K562 (cell line): ENCODE data around the gene SIRT3.

Source experiments
- EGR1 ChIP-seq: fragments of 450-650 bp; conservative IDR thresholded peaks from 2 replicates; pipeline ENCODE4 v1.6.1; 2017; ENCODE audit warnings: mild to moderate bottlenecking
- TF ChIP-seq, protein P1 (sequence below): sonication (generic); formaldehyde crosslinking; IDR thresholded peaks from 2 replicates; pipeline ENCODE4 v1.9.0; 2022; ENCODE audit warnings: mild to moderate bottlenecking, missing genetic modification reagents

DNA sequence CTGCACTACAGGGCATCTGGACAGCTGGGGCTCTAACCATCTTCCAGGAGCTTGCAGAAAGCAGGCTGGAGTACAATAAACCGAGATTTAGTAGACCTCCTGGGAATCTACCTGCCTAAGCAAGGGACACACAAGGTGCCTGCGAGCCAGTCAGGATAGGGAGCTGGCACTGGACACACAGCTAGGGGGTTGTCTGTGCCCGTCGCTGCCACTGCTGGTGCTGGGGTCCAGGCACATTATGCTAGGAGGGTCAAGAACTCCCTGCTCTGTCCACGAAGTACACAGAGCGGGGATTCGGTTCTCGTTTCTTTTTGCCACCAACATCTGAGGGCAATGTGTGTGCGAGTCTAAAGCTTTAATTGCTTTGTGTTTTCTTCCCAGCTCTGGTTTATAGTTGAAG, 24.4 kb downstream of the SIRT3 start:
- TF ChIP-seq, protein P1, sequence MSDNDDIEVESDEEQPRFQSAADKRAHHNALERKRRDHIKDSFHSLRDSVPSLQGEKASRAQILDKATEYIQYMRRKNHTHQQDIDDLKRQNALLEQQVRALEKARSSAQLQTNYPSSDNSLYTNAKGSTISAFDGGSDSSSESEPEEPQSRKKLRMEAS, result no peak
- TF ChIP-seq EGR1, result no peak
